Neural cell (in vitro differentiated cells): ENCODE measurements around the gene P2RX3.

Source experiments
- CTCF ChIP-seq: fragments of 450-650 bp; IDR thresholded peaks from 2 replicates; pipeline ENCODE4 v1.5.1; 2014; ENCODE audit warnings: antibody characterized with exemption, mild to moderate bottlenecking, moderate library complexity; ENCODE audit not compliant: poor library complexity, severe bottlenecking
- EZH2 ChIP-seq: fragments of 200-600, 300-800 bp; shearing (Covaris generic), sonication (generic); IDR thresholded peaks from 2 replicates; pipeline ENCODE4 v1.6.1; 2014; ENCODE audit warnings: antibody characterized with exemption, low read length, borderline replicate concordance, mild to moderate bottlenecking; ENCODE audit not compliant: insufficient read depth, poor library complexity, severe bottlenecking
- MXI1 ChIP-seq: fragments of 450-650 bp; conservative IDR thresholded peaks from 2 replicates; pipeline ENCODE4 v1.6.1; 2014; ENCODE audit warnings: antibody characterized with exemption, mild to moderate bottlenecking; ENCODE audit not compliant: poor library complexity, severe bottlenecking
- POLR2AphosphoS5 ChIP-seq: IDR thresholded peaks from 2 replicates; pipeline ENCODE4 v1.6.1; 2012

GRCh38 chr11:57299150-57299737 is 38.9 kb upstream of the P2RX3 start:
- TF ChIP-seq EZH2: no peak
- TF ChIP-seq POLR2AphosphoS5: no peak
- TF ChIP-seq CTCF: no peak
- no peak for TF ChIP-seq MXI1
